RWPE1 (cell line): ENCODE measurements around the gene PLA2G2C.

Source experiments
- CTCF ChIA-PET: fragments of 350-600 bp; sonication (Branson Sonifier 250); formaldehyde crosslinking; extraction: SDS; loops from one replicate; lab custom pipeline; 2021; lab: Yijun Ruan, JAX
- POLR2A ChIA-PET: fragments of 400-600 bp; formaldehyde crosslinking; extraction: SDS; loops from one replicate; lab custom pipeline; 2020; ENCODE audit warnings: antibody characterized with exemption; ENCODE audit not compliant: low non-redundant PET; lab: Yijun Ruan, JAX
- DNase-seq: peaks from one replicate; pipeline ENCODE4 v3.0.0; 2012; ENCODE audit warnings: low spot score
- H3K27ac ChIP-seq: fragments of 450-650 bp; 2 replicates; pipeline ENCODE4 v1.5.1; 2017
- TF ChIP-seq, protein P1 (sequence below): fragments of 450-650 bp; conservative IDR thresholded peaks from 2 replicates; pipeline ENCODE4 v1.5.1; 2017; ENCODE audit warnings: low read depth, mild to moderate bottlenecking

Gene PLA2G2C

DNA sequence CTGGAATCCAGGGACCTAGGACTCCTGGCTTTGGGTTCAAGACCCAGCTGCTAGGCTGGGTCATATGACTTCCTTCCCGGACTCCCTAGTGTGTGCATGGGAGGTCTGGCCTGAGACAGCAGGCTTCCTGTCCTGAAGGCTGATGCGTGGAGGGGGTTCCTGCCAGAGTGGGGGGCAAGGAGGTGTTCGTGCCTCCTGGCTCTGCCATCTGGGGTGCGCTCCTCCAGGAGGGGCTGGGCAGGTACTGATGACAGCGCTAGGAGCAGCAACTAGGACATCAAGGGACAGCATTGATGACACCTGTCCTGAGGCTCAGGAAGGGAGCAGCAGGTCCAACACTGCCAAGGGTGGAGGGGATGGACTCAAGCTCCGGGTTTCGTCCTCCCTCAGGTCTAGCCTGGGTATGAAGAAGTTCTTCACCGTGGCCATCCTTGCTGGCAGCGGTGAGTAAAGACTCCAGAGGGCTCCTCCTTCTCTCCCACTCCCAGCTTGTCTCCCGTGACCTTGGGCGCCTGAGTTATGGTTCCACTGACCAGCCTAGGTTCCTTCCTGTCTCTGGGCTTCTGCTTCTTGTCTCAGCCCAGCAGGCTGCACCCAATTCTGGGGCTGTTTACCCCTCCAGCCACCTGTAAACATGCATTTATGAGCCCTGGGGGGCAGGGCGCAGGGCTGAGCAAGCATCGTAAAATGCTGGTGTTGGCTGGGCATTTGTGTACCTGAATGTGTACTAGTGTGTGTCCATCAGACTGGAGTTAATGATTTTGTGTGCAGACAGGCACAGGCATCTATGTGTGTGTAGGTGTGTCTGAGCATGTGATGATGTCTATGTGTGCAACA is 46.3 kb downstream of the PLA2G2C start:
- ChIA-PET POLR2A (no interaction called here), CTCF (no interaction called here)
- DNase-seq = no peak
- TF ChIP-seq, protein P1, sequence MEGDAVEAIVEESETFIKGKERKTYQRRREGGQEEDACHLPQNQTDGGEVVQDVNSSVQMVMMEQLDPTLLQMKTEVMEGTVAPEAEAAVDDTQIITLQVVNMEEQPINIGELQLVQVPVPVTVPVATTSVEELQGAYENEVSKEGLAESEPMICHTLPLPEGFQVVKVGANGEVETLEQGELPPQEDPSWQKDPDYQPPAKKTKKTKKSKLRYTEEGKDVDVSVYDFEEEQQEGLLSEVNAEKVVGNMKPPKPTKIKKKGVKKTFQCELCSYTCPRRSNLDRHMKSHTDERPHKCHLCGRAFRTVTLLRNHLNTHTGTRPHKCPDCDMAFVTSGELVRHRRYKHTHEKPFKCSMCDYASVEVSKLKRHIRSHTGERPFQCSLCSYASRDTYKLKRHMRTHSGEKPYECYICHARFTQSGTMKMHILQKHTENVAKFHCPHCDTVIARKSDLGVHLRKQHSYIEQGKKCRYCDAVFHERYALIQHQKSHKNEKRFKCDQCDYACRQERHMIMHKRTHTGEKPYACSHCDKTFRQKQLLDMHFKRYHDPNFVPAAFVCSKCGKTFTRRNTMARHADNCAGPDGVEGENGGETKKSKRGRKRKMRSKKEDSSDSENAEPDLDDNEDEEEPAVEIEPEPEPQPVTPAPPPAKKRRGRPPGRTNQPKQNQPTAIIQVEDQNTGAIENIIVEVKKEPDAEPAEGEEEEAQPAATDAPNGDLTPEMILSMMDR = no peak
- H3K27ac ChIP-seq = no peak overlapping the region

DNA sequence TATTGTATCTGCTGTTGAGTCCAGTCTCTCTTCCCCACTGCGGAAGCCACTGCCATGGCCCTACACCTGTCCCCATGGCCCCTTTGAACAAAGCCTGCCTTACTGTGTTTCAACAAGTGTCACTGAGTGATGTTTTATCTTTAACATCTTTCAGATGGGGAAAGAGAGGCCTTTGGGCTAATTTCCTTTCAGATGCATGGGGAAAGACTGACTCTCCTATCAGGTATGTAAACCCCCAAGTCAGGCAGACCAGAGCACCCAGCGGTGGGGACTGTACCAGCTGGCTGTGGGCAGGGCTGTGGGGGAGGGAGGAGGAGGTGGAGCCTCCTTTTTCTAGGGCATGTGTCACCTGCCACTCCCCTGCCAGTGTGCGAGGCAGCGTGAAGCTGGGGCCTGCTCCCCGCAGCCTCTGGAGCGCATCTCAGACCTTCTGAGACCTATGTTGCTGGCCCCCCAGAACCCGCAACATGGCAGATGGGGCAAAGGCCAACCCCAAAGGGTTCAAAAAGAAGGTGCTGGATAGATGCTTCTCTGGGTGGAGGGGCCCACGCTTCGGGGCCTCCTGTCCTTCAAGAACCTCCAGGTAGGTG is 47.3 kb downstream of the PLA2G2C start, which contains the start of gene PLA2G2F:
PLA2G2F (plus strand) TSS at position 363 of the 590 bp plus-strand sequence; CDS start at position 468, 105 bp downstream.
- TF ChIP-seq, protein P1 = no peak
- ChIA-PET CTCF (no interaction called here), POLR2A (no interaction called here)
- no peak within 1 kb of the TSS for H3K27ac ChIP-seq
- no peak for DNase-seq

DNA sequence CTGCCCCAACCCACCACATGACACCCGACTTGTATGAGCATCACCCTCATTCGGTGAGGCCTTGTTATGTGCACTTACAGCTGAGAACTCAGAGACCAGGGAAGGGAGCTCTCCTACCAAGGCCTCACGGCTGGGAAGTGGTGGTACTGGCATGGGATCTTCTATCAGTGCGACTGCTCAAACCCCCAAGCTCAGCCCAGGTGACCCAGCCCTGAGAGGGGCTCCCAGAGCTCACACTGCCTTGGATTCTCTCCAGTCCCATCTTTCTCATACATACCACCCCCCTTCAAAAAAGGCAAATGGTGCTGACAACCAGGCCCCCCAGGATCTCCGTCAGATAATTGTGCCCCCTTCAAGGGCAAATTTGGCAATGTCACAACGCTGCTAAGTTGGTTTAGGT is 48.0 kb downstream of the PLA2G2C start:
- no peak overlapping the region for H3K27ac ChIP-seq
- TF ChIP-seq, protein P1 = no peak
- DNase-seq = no peak
- ChIA-PET CTCF (no interaction called here), POLR2A (no interaction called here)

DNA sequence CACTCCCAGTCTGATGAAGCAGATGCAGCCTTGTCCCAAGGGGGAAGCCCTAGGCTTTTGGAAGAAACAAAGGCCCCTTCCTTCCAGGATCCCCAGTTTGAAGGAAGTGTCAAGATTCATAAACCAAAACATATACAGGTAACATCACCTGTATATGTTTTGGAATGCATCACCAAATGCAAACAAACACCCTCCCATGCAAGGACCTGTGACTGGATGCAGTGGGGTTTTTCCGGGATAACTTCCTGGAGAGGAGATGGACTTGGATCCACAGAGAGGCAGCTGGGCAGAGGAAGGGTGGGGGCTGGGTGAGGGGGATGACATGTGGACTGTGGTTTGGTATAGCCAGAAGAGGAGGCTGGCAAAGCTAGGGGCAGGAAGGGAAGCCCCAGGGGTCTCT is 48.7 kb downstream of the PLA2G2C start:
- ChIA-PET POLR2A (no interaction called here), CTCF (no interaction called here)
- no peak for DNase-seq
- no peak overlapping the region for H3K27ac ChIP-seq
- TF ChIP-seq, protein P1 = no peak

DNA sequence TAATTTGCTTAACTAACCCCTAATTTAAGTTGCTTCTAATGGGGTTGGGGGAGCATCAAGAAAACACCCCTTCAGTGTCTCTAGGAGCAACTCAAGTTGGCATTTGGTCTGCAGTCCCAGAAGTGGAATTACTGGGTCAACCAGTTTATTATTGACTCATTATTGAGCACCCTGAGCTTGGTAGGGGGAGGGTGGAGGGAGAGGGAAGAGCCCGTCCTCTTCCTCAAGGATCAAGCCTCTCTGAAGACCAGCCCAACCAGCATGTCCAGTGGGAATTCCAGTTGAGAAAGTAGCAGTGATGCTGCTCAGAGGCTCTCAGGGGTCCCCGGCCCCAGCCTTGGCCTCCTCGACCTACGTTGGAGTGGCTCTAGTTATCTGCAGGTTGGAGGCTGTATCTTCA is 49.3 kb downstream of the PLA2G2C start:
- DNase-seq = peak; percentile 67
- ChIA-PET POLR2A (no interaction called here), CTCF (no interaction called here)
- TF ChIP-seq, protein P1 = no peak
- no peak overlapping the region for H3K27ac ChIP-seq

DNA sequence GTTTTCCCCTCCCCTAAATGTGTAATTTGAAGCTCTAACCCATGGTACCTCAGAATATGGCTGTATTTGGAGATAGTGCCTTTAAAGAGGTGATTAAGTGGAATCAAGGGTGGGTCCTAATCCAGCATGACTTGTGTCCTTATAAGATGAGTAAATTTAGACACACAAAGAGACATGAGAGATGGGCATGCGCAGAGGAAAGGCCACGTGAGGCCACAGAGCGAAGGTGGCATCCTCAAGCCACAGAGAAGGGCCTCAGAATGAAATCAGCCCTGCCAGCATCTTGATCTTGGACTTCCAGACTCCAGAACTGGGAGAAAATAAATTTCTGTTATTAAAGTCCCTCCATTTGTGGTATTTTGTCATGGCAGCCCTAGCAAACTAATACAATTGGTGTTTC is 50.1 kb downstream of the PLA2G2C start:
- POLR2A ChIA-PET = no interaction called here
- CTCF ChIA-PET = no interaction called here
- H3K27ac ChIP-seq = no peak overlapping the region
- DNase-seq = no peak
- TF ChIP-seq, protein P1 = no peak
